B cell (primary cell): ENCODE results near the gene SCN1B. TPM values are rescaled to one million over a fixed set of nuclear protein-coding genes. Genes with fewer than 3 reads are reported as not detected.
"Not testable (repeated sequence)": the region's sequence is repeated elsewhere in the genome, so short reads cannot be mapped to it uniquely, and the experiment has no call there.

Source experiments
- ATAC-seq: fragments of 200-7000 bp; cut with Tn5 transposase; one replicate; pipeline ENCODE4 v1.10.0; 2021; ENCODE audit warnings: low read depth, mild to moderate bottlenecking, moderate number of reproducible peaks, moderate library complexity
- CTCF ChIA-PET: fragments of 350-600 bp; sonication (Branson Sonifier 250); formaldehyde crosslinking; loops from one replicate; lab custom pipeline; 2021; ENCODE audit warnings: antibody characterized with exemption, inconsistent platforms; lab: Charles Lee
- POLR2A ChIA-PET: fragments of 350-600 bp; sonication (Branson Sonifier 250); formaldehyde crosslinking; loops from one replicate; lab custom pipeline; 2021; ENCODE audit warnings: antibody characterized with exemption; lab: Charles Lee
- DNase-seq: peaks from one replicate; pipeline ENCODE4 v3.0.0; 2013
- H2AFZ ChIP-seq: 2 replicates; pipeline ENCODE4 v1.6.1; 2012; ENCODE audit warnings: mild to moderate bottlenecking, low read depth, low read length; ENCODE audit not compliant: insufficient read depth, poor library complexity, severe bottlenecking
- H3K27ac ChIP-seq, 2 donors: 1 replicate in 1 of 2; 2 replicates in 1 of 2; pipeline ENCODE4 v1.5.1; 2012 to 2013; ENCODE audit warnings: low read length in 2 of 2, mild to moderate bottlenecking in 2 of 2, moderate library complexity in 1 of 2
- H3K27me3 ChIP-seq, 4 experiments: fragments of 200-600 bp in 1 of 4; sonication (generic) in 1 of 4; replicated peaks in 1 of 4; 1 replicate in 2 of 4; 2 replicates in 2 of 4; pipeline versions ENCODE4 v1.6.1 to v1.7.0; 2013 to 2016; ENCODE audit warnings: low read length in 3 of 4, mild to moderate bottlenecking in 2 of 4, mixed read lengths in 1 of 4, moderate library complexity in 1 of 4; ENCODE audit not compliant: insufficient read depth in 4 of 4, control insufficient read depth in 3 of 4; ENCODE audit errors: control extremely low read depth in 1 of 4
- H3K36me3 ChIP-seq, 2 experiments: replicated peaks in 1 of 2; 1 replicate in 1 of 2; 2 replicates in 1 of 2; pipeline versions ENCODE4 v1.6.1 to v1.7.1; 2013; ENCODE audit warnings: low read length in 1 of 2; ENCODE audit not compliant: insufficient read depth in 2 of 2, control insufficient read depth in 1 of 2; ENCODE audit errors: control extremely low read depth in 1 of 2, extremely low read depth in 1 of 2
- H3K4me1 ChIP-seq, 2 donors: fragments of 200-600 bp in 1 of 2; sonication (generic) in 1 of 2; 1 replicate in 1 of 2; 2 replicates in 1 of 2; pipeline versions ENCODE4 v1.5.1 to v1.6.1; 2013 to 2017; ENCODE audit warnings: low read length in 2 of 2; ENCODE audit not compliant: control insufficient read depth in 2 of 2, insufficient read depth in 2 of 2
- H3K4me2 ChIP-seq: replicated peaks from 2 replicates; pipeline ENCODE3; 2012; ENCODE audit warnings: mild to moderate bottlenecking, low read depth, low read length; ENCODE audit not compliant: poor library complexity, severe bottlenecking
- H3K4me3 ChIP-seq, 5 experiments: fragments of 200-600 bp in 1 of 5; sonication (generic) in 1 of 5; 1 replicate in 3 of 5; 2 replicates in 2 of 5; pipeline versions ENCODE4 v1.5.1 to v1.7.0; 2011 to 2016; ENCODE audit warnings: low read length in 4 of 5, mild to moderate bottlenecking in 4 of 5, low read depth in 2 of 5, control low read depth in 1 of 5, moderate library complexity in 1 of 5; ENCODE audit not compliant: insufficient read depth in 1 of 5; ENCODE audit errors: control extremely low read depth in 1 of 5, extremely low read depth in 1 of 5
- H3K79me2 ChIP-seq: fragments of 200-600 bp; sonication (generic); one replicate; pipeline ENCODE4 v1.6.0; 2016; ENCODE audit warnings: low read length; ENCODE audit not compliant: control insufficient read depth, insufficient read depth
- H3K9ac ChIP-seq: fragments of 200-600 bp; sonication (generic); 2 replicates; pipeline ENCODE4 v1.6.1; 2017; ENCODE audit warnings: mild to moderate bottlenecking, low read length, moderate library complexity
- H3K9me3 ChIP-seq, 3 donors: one replicate each; pipeline versions ENCODE4 v1.6.1 to v1.7.1; 2013; ENCODE audit warnings: low read length in 2 of 3; ENCODE audit not compliant: control insufficient read depth in 2 of 3, insufficient read depth in 1 of 3; ENCODE audit errors: control extremely low read depth in 1 of 3
- H4K20me1 ChIP-seq: 2 replicates; pipeline ENCODE4 v1.6.0; 2012; ENCODE audit warnings: mild to moderate bottlenecking, low read length; ENCODE audit not compliant: insufficient read depth, control insufficient read depth, poor library complexity, severe bottlenecking
- H3K27ac Mint-ChIP-seq: one replicate; pipeline ENCODE4 v1.8.0; 2021; ENCODE audit warnings: mixed read lengths
- H3K27me3 Mint-ChIP-seq: one replicate; pipeline ENCODE4 v1.8.0; 2021; ENCODE audit warnings: mixed read lengths
- H3K4me1 Mint-ChIP-seq: one replicate; pipeline ENCODE4 v1.8.0; 2021; ENCODE audit warnings: mixed read lengths
- H3K4me3 Mint-ChIP-seq: one replicate; pipeline ENCODE4 v1.8.0; 2021; ENCODE audit warnings: mixed read lengths
- H3K9me3 Mint-ChIP-seq: one replicate; pipeline ENCODE4 v1.8.0; 2022; ENCODE audit warnings: mixed read lengths; ENCODE audit not compliant: insufficient read depth
- CTCF ChIP-seq: fragments of 200-600 bp; IDR thresholded peaks from one replicate; pipeline ENCODE4 v1.8.0; 2022; ENCODE audit warnings: antibody characterized with exemption, mild to moderate bottlenecking
- EZH2 ChIP-seq: IDR thresholded peaks from 2 replicates; pipeline ENCODE4 v1.6.1; 2012; ENCODE audit warnings: borderline replicate concordance, low read depth, mild to moderate bottlenecking, moderate library complexity, low read length; ENCODE audit not compliant: insufficient read depth, poor library complexity, severe bottlenecking
- WGBS: methylation state at CpG from one replicate; pipeline ENCODE4 v1.1.5; 2013; ENCODE audit warnings: missing lambda C conversion rate; ENCODE audit not compliant: insufficient coverage; 5-methylcytosine and 5-hydroxymethylcytosine counted together
- intact Hi-C: fragments of 100-400 bp; cut with micrococcal nuclease; formaldehyde crosslinking; loops from one replicate; pipeline ENCODE4 v1.10.0; 2022
- polyA plus RNA-seq: library from polyadenylated mRNA; depleted of rRNA; stranded (reverse); fragments of >200 nt; gene quantifications from 2 replicates; pipeline ENCODE4 v1.2.3, GENCODE V29; 2012
- total RNA-seq, 2 donors: library from RNA; stranded (reverse); fragments of 120-200 nt in 1 of 2; gene quantifications; 1 replicate in 1 of 2; 2 replicates in 1 of 2; pipeline versions ENCODE4 v1.2.3 to v1.2.4, GENCODE V29; 2013 to 2022

Gene SCN1B
- total and polyA plus RNA-seq, 2 donors (not counting 1 experiment from before 2014, with no cell fraction given) = 0.52 to 0.72 TPM

GRCh38 chr19:35013820-35014754, 16.2 kb upstream of the SCN1B start:
- Histone ChIP-seq H3K27me3 (no peaks in the 10 kb centered on the region), H3K79me2 (peaks cover 3% of the 10 kb centered on the region), H2AFZ (no peak overlapping the region), H4K20me1 (peaks cover 14% of the 10 kb centered on the region), H3K9ac (no peak overlapping the region), H3K9me3 (no peaks in the 10 kb centered on the region), H3K27ac (peak overlapping the region in 1 of 2 donors; percentile 42), H3K4me1 (peaks cover 17 to 31% of the 10 kb centered on the region in 2 donors), H3K4me3 (no peak overlapping the region), H3K36me3 (peaks cover 1 to 66% of the 10 kb centered on the region in 2 experiments), H3K4me2 (peak overlapping the region; percentile 54)
- Mint-ChIP-seq H3K27me3 (no peaks in the 10 kb centered on the region), H3K27ac (peak overlapping the region; percentile 60), H3K9me3 (no peaks in the 10 kb centered on the region), H3K4me3 (peak overlapping the region; percentile 29), H3K4me1 (peaks cover 25% of the 10 kb centered on the region)
- intact Hi-C loops = loop anchor here (1.0 to 2.0 kb wide), 2 partner anchors 41 to 175 kb away; no protein-coding TSS in a partner anchor
- POLR2A ChIA-PET = no interaction called here
- DNase-seq (peak; percentile 45), ATAC-seq (no peak)
- WGBS = 86% methylated on average over 19 of the region's 23 CpGs
- CTCF ChIA-PET = interaction anchor here (0.6 to 5.9 kb wide), 10 partner anchors 8 to 176 kb away, joined by 3 to 71 read pairs (median 4); partner anchors contain the start of gene ZNF30
- TF ChIP-seq EZH2 (no peak), CTCF (no peak)

- ATAC-seq, H3K27me3 ChIP-seq, H3K27me3 Mint-ChIP-seq, H2AFZ ChIP-seq, H3K4me3 ChIP-seq, H3K4me3 Mint-ChIP-seq, H3K9ac ChIP-seq, H3K9me3 ChIP-seq, H3K4me2 ChIP-seq, H3K79me2 ChIP-seq, intact Hi-C loops, H3K9me3 Mint-ChIP-seq, POLR2A ChIA-PET, DNase-seq: not testable (repeated sequence)
- Mint-ChIP-seq H3K27ac (peak overlapping the region; percentile 60), H3K4me1 (peaks cover 25% of the 10 kb centered on the region)
- CTCF ChIA-PET = interaction anchor here (0.6 to 5.9 kb wide), 8 partner anchors 9 to 176 kb away, joined by 3 to 71 read pairs (median 4); no protein-coding TSS in a partner anchor
- H3K27ac ChIP-seq = peak overlapping the region in 1 of 2 donors; percentile 8
- 90% methylated on average over 2 of the region's 4 CpGs for WGBS
- peaks cover 1 to 66% of the 10 kb centered on the region in 2 experiments for H3K36me3 ChIP-seq
- peaks cover 17 to 31% of the 10 kb centered on the region in 2 donors for H3K4me1 ChIP-seq
- H4K20me1 ChIP-seq = peaks cover 12% of the 10 kb centered on the region
Observed at GRCh38 chr19:35014774-35015173, 15.5 kb upstream of the SCN1B start.
